ENCODE results near the gene RPRML.
"Not testable (repeated sequence)": the region's sequence is repeated elsewhere in the genome, so short reads cannot be mapped to it uniquely, and the experiment has no call there.

RPRML gene

DNA sequence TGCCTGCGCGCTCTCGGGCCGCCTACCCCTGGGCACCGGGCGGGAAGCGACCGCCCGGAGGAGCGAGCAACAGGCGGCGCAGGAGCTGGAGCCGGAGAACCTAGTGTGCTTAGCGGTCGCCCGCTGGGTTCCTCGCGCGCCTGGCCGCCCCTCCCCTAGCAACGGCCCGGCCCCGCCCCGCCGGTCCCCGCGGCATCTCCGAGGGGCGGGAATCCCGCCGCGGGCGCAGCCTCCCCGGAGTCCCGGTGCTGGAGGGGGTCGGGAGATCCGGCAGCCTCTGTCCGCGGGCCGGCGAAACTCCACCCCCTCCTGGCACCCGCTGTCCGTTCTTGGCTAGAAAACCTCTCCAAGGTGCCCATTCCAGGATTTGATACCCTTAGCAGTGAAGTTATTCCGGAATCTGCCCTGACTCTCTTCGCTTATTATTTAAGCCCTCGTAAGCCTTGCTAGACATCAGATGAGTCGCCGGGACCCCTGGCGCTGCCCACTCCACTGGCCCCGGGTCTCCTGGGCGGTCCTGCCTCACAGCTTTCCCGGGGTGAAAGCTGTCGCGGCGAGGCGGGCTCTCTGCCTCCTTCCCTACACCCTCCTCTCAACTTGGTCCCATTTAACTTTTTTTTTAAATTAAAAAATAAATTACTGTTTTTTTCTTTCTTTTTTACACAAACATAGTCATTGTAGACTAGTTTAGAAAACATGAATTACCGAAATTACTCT, at the start of gene RPRML:
RPRML (minus strand) TSS at position 107 of the 717 bp plus-strand sequence. CDS start 246 bp downstream, outside the sequence.
- no peak for DNase-seq (ENCODE audit: low read depth in 2 of 2)

DNA sequence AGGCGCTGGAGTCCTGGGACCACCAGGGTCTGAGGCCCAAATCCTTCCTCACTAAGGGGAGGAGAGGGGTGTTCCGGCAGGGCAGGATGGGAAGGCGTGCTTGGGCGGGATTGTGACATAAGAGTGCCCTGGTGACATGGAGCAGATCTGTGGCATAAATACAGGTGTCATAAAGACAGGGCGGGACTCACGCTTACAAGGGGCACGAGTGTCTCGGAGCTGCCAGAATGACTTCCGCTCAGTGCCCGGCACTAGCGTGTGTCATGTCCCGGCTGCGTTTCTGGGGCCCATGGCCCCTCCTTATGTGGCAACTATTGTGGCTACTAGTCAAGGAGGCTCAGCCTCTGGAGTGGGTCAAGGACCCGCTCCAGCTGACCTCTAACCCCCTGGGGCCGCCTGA, 37.9 kb upstream of the RPRML start:
- not testable (repeated sequence) for DNase-seq (ENCODE audit: low read depth in 2 of 2)

DNA sequence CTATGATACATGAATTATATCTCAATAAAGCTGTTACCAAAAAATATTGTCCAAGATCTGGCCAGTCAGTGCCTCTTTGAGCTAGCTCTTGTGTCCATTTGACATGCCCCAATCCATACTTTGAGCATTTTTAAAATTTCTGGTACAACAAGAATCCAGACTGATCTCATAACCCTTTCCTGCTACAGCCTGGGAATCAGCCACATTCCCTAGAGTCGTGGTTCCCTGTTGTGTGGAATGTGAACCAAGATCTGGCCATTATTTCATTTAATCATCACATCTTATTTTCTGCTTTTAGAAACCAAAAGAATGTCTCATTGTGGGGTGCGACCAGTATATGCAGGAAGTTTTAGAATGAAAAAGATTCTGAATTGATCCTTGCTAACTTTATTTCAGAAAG, 34.3 kb upstream of the RPRML start:
- no peak for DNase-seq (ENCODE audit: low read depth in 2 of 2)

DNA sequence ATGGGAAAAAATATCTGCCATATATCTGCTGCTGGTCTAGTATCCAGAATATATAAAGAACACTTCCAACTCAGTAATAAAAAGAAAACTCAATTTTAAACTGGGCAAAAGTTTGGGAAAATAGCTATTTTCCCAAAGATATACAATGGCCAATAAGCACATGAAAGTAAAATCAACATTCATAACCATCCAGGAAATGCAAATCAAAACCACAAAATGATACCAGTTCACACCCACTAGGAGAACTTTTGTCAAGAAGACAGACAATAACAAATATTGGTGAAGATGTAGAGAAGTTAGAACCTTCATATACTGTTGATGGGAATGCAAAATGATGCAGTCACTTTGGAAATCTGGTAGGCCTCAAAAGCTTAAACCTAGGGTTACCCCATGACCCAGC, 33.4 kb upstream of the RPRML start:
- DNase-seq (ENCODE audit: low read depth in 2 of 2): no peak

DNA sequence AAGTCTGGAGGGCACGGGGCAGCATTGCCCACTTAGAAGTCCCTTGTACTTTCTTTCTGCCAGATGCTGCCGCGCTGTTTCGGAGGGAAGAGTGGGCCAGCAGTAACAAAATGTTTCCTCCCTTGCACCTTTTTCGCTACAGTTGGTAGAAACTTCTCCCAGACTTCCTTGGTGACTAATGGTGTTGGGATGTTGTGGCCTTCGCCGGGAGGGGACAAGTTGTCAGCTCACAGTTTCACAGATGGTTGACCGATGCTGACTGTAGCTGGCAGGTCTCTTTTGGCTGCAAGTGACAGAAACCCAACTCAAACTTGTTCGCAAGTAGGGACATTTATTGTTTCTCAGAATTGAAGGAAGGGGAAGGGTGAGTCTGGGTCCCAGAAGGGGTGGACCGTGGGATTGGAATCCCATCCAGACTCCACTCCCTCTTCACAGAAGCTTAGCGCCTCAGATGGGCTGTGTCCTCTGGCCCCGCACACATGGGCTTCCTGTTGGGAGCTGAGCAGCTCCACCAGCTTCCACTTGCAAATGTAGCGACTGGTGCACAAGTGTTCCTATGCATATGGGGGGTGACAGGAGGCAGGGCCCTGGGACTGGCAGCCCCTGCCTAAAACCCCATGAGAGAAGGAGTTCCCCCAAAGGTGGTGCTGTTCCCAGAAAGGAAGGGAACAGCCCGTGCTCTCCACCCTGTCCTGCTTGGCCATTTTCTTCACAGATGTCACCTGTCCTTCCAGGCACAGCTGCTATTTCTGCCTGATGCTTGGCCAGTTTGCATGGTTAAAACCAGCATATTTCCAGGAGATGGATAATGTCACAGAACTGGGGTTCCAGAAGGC, 30.9 kb upstream of the RPRML start:
- no peak for DNase-seq (ENCODE audit: low read depth in 2 of 2)

DNA sequence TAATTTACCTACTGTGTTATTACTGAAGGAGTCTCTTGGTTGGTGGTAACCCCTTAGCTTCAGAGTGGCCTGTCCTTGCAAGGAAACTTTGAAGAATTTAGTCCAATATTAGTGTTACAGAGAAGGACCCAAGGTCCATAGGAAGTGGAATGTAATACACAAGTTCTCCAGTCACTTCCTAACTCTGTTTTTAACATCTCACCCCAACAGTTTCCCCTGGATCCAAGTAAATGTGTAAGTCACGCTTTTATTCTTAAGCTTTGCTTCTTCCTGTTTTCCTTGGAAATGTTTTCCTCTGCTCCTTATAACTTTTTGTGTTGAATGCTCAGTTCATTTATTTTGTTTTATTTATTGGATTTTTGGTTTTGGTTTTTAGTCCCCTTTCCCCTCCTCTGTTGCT, 25.9 kb upstream of the RPRML start:
- no peak for DNase-seq (ENCODE audit: low read depth in 2 of 2)

DNA sequence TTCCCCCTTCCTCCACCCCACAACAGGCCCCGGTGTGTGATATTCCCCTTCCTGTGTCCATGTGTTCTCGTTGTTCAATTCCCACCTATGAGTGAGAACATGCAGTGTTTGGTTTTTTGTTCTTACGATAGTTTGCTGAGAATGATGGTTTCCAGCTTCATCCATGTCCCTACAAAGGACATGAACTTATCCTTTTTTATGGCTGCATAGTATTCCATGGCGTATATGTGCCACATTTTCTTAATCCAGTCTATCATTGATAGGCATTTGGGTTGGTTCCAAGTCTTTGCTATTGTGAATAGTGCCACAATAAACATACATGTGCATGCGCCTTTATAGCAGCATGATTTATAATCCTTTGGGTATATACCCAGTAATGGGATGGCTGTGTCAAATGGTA, 24.8 kb upstream of the RPRML start:
- DNase-seq (ENCODE audit: low read depth in 2 of 2): not testable (repeated sequence)

DNA sequence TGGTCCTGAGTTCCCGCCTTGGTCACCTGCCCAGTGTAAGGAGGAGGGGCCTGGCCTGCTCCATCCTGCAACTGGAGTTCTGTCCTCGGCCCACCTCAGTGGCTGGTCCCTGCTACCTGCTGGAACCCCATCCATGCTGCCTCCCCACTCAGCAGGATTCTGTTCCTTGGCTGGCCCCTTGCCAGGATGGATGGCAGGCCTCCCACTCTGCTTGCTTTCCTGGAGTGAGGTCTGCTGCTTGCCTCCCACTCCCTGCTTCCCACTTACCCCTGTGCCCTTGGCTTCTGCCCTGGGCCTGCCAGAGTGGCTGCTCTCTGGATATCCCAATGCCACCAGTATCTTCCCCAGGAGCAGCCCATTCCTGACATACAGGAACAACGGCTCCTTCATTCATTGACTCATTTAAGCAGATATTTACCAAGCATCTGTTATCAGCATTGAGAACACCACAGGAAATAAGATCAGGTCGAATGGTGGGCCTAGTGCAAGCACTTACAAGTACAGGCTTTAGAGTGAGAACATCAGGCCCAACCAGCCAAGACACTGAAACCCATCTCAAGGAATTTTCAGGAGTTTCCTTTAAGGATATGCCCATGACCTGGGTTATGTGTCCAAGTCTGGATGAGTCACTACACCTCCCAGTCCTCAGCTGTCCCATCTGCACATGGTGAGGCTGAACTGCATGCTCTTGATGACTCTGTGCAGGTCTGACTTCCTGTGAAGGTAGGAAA, 17.0 kb upstream of the RPRML start:
- no peak for DNase-seq (ENCODE audit: low read depth in 2 of 2)

DNA sequence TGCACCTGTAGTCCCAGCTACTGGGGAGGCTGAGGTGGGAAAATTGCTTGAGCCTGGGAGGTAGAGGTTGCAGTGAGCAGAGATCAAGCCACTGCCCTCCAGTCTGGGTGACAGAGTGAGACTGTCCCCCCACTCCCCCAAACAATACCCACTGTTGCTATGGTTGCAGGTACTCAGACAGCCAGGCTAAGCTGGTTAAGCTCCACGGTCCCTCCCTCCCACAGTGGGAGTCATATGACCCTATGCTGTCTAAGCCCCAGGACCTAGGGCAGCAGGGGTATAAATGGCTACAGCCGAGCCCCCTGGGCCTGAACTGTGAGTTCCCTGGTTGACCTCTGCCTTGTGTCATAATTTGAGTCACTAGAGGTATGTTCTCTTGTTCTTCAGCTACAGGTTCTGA, 15.9 kb upstream of the RPRML start:
- DNase-seq (ENCODE audit: low read depth in 2 of 2): no peak

DNA sequence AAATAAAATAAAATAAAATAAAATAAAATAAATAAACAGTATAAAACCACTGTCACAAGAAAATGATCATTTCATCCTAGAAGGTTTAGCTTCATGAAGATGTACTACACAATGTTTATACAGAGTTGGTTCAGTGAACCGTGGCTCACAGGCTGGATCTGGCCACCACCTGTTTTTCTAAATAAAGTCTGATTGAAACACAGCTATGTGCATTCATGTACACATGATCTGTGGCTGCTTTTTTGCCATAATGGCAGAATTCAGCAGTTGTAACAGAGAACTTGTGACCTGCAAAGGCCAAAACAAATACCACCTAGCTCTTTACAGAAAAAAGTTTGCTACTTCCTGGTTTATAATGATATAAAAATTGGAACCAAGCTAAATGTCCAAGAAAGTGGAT, 12.6 kb upstream of the RPRML start:
- no peak for DNase-seq (ENCODE audit: low read depth in 2 of 2)

DNA sequence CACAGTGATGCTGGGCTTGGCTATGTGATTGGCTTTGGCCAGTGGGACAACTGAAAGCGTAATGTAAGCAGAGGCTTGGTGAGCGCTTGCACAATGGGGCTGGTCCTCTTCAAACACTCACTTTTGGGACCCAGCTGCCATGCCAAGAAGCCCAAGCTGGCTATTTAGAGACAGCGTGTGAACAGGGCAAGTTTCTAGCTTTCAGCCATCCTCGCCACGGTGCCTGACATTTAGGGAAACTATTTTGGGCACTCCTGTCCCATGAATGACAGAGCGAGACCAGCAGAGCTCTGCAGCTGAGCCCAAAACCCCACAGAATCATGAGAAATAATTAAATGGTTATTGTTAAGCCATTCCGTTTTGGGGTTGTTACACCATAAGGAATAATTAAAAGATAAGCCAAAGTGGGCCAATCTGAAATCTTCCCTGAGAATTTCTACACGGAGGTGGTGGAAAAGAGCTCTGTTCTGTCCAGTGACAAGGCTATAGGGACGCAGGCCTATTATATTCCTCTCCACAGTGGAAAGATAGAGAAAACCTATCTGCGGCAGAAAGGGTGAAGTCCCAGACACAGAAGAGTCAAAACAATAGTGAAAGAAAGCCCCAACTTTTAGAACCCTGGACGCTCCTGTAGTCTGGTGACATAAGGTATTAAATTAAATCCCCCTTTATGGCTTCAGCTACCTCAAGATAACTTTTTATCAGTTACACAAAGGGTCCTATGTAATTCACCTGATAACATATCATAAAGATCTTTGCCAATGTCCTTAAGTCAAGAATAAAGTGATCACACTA, 10.8 kb upstream of the RPRML start:
- DNase-seq (ENCODE audit: low read depth in 2 of 2): no peak

DNA sequence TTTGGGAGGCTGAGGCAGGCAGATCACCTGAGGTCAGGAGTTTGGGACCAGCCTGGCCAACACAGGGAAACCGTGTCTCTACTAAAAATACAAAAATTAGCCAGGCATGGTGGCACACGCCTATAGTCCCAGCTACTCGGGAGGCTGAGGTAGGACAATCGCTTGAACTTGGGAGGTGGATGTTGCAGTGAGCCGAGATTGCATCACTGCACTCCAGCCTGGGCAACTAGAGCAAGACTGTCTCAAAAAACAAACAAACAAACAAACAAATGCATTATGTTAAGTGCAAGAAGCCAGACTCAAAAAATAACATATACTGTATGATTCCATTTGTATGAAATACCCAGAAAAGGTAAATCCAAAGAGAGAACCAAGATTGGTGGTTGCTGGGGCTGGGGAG, 8.9 kb upstream of the RPRML start:
- DNase-seq (ENCODE audit: low read depth in 2 of 2): not testable (repeated sequence)

DNA sequence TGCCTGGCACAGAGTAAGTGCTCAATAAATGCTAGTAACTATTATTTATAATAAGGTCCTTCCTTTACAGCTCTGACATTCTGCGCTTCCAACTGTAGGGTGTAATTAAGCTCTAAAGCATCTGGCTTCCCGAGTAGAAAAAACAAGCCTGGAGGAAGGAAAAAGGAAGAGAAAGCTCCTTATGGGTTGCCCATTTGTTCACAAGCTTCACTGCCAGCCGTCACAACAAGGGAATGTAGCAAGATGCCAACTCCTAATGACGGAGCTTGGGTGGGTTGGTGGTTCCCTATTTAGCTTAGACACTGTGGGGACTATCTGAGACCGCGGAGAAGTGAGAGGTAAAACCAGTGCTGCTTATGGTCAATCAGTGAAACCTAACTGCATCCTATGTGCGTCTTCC, 7.3 kb upstream of the RPRML start:
- no peak for DNase-seq (ENCODE audit: low read depth in 2 of 2)

DNA sequence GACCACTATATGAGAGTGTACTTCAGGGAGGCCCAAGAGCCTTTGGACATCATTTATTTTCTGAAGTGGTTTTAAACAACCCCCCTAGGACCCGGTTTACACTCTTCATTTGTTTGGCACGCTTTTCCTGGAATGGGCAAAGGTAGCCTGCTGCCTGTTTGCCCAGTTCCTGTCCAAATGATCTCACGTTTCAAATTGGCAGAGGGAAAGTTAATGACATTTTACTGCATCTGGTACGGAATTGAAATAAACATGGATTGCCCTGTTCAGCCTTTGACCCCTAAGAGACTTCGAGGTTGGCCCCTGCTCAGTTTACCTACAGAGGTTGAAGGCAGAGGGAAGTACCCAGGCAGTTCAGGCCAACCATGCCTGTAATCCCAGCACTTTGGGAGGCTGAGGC, 5.8 kb upstream of the RPRML start:
- DNase-seq (ENCODE audit: low read depth in 2 of 2): no peak

DNA sequence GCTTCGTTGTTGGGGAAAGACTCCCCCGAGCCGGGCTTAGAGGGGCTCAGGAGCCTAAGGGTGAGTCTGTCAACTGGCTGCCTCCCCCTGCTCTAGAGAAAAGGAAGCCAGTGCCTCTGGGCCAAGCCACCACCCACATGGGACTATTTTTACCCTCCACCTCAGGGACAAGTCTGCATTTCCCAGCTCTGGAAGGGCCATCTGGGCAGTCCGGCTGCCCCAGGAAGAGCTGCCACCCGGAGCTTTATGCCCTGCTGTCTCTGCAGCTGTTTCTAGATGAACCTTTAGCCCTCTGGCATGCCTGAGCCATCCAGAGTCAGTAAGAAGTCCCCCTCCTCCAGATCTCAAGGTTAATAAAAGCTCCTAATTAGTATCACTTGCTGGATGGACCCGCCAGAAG, 5.3 kb upstream of the RPRML start:
- no peak for DNase-seq (ENCODE audit: low read depth in 2 of 2)

DNA sequence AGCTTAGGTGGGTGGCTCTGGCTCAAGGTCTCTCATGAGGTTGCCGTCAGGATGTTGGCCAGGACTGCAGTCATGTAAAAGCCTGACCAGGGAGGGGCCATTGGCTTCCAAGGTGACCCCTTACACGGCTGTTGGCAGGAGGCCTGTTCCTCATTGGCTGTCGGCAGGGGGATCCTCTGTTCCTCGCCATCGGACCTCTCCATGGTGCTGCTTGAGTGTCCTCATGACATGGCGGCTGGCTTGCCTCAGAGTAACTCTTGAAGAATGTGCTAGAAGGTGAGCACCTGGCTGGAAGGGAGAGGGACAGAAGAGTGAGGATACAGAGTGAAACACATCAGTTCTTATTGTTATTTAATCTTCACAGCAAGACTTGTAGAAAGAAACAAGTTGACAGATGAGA, 4.7 kb upstream of the RPRML start:
- no peak for DNase-seq (ENCODE audit: low read depth in 2 of 2)

DNA sequence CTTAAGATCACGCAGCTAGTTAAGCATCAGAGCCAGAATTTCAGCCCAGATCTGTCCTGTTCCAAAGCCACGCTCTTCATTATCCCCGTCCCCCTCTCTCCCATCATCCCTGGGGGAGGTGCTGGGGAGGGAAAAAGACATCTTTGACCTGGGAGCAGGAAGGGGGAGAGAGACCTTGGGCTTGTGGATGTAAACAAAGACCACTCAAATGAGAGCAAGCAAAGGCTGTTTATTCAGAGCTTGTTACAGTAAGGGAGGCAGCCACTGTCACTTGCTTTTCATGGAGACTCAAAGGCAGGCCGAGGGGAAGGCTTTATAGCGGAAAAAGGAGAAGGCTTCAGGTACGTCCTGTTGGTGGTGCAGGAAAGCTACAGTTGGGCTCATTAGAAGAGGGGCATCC, 3.5 kb upstream of the RPRML start:
- DNase-seq (ENCODE audit: low read depth in 2 of 2): no peak

DNA sequence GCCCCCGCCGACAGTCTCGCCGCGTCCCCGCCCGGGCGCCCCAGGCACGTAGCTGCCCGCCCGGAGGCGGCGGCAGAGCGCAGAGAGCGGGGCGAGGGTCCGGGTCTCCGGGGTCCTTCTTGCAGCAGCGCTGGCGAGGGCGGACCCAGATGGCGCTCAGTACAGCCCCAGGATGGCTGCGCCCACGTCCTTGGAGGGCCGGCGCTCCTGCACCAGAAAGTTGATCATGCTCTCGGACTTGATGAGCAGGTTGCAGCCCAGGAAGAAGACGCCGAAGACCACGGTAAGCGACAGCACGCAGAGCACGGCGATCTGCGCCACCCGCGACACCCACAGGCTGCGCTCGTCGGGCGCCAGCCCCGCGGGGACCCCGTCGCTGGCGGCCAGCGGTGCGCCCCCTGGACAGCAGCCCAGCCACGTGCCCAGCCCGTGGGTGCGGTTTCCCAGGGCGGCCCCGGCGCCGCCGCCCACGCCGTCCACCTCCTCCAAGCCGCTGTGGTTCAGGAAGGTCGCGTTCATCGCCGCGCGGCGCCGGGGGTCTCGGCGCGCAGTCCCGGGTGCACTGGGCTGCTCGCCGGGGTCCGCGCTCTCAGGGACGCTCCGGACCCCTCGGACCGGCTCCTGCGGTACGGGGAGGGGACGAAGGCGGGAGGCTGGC, 435 bp downstream of the RPRML start:
- no peak for DNase-seq (ENCODE audit: low read depth in 2 of 2)

DNA sequence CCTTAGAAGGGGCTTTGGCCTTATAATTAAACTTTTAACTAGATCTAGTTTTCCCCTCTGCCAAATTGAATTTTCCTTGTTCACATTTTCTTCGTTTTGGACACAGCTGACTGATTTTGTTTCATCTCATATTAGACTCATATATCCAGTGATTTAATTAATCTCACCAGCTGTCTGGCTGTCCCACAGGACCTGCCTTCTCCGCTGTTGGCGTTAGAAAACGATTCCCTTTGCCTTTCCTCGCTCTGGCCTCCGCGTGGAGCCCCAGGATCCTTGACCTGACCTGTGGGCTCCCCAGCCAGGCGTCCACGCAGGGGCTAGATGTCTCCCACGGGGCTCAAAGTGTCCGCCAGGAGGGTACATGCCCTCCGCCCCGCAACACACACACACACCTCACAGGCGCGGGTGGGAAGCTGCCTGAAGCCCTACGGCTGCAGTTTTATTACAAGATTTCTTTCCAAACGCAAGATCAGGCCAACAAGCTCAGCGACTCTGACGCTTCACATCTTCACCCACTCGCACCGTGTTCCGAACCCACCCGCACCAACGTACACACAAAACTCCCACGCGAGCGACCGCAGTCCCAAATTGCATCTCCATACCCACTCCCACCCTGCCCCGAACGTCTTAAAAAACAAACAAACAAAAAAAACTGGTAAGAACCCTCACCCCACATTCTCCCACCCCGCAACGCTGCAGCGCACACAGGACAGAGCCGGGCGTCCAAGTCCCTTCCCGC, 1.1 kb downstream of the RPRML start:
- no peak for DNase-seq (ENCODE audit: low read depth in 2 of 2)

DNA sequence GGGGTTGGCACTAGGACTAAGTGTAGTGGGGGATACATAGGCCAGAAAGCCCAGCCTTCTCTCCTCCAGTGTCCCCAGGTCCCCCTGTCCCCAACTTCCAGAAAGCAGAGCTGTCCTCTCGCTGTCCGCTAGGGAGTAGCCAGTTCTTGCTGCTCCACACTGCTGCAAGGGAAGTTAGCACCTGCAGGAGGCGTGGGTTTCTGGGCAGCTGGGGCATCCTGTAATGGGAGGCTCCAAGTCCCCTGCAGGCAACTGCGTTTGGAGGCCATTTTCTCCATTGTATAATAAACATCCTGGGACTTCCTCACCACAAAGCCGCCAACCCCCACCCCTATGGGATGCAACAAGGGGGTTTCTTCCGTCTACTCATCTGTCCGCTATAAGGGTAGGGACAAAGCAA, 1.7 kb downstream of the RPRML start:
- DNase-seq (ENCODE audit: low read depth in 2 of 2): no peak
